Stimulated activated CD8-positive, alpha-beta memory T cell treated with anti-CD3 and anti-CD28 coated beads, Interleukin-12 subunit alpha, Interleukin-12 subunit beta, amount 100 ng/mL, for 24 hours (primary cell): ENCODE data around the gene ANKRD62.
"Not testable (repeated sequence)": the region's sequence is repeated elsewhere in the genome, so short reads cannot be mapped to it uniquely, and the experiment has no call there.

Experiments
- DNase-seq: peaks from one replicate; pipeline ENCODE4 v3.0.0-alpha.2; 2020; ENCODE audit errors: extremely low read depth

ANKRD62 gene

DNA sequence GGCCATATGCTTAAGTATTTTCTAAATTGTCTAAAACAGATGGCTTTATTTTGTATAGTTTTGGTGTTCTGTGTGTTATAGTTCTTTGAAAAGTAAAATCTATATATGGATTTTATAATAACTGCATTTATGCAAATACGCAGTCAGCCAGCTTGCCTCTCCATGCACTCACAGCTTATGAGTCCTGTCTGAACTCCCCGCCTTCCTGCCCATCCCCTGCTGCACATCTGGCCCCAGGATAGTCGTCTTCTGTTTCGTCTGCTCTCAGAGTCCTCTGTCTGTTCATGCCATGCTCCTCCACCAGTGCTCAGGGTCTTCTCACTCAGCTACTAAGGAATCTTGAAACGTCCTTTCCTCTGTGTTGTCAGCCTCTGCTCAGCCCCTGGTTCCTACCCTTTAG is 28.2 kb upstream of the ANKRD62 start:
- no peak for DNase-seq

GRCh38 chr18:12066910-12067511 is 26.6 kb upstream of the ANKRD62 start:
- no peak for DNase-seq

- no peak for DNase-seq
These were observed 26.0 kb upstream of the ANKRD62 start for GRCh38 chr18:12067671-12068070.

DNA sequence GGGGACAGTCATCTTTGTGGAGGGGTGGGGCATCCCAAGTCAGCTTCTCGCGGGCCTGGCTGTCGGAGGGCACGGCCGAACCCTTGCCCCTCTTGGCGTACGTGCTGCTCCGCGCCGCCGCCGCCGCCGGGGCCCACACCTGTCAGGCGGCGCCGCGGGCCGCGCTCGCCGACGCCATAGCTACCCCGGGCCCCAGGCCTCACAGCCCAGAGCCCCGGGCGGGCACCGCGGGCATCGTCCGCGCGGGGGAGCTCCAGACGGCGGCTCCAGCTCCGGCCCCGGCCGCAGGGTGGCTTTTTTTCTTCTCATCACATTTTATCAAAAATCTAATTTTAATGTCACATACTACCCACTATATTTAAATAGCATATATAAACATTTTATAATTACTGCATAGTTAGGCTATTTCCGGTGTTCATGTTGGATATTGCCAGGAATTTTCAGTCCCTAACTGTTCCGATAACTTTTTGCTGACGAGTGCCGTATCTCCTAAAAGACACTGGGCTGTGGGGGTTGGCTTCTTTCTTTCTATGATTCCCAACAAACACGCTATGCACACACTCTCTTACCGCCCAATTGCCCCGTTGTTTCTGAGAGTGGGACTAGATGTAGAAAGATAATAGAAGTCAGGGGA is 25.2 kb upstream of the ANKRD62 start:
- DNase-seq: not testable (repeated sequence)

DNA sequence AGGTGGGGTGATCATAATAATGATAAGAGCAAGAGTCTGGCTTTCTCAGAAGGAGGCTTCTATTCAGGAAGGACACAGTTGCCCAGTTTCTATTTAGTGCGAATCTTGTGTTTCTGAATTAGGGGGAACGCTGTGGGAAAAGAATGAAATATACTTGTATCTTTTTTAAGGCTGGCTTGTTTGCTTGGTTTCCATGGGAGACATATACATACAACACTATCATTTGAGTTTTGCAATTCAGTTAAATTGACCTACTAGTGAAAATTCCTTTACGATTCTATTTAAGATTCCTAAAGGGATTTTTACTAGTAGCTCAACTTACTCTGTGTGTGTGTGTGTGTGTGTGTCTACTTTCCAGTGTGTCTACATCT is 24.7 kb upstream of the ANKRD62 start:
- no peak for DNase-seq

- not testable (repeated sequence) for DNase-seq
These were observed 22.6 kb upstream of the ANKRD62 start for GRCh38 chr18:12071066-12071465.

DNA sequence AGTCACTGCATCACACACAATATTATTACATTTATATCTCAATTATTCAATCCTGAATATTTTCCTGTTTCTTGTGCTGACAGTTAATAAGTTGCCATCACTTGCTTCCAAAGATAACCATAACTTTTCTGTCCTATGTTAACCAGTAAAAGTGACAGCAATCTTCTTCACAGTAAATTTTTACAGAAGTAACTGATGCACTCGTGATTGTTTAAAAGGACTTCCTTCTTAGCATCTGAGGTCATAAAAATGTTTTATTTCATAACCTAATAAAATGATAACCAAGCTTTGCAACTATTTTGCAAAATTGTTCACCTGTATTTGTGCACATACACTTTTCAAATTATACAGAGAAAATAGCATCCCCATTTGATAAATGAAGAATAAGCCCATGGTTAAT is 20.6 kb upstream of the ANKRD62 start:
- DNase-seq: no peak

DNA sequence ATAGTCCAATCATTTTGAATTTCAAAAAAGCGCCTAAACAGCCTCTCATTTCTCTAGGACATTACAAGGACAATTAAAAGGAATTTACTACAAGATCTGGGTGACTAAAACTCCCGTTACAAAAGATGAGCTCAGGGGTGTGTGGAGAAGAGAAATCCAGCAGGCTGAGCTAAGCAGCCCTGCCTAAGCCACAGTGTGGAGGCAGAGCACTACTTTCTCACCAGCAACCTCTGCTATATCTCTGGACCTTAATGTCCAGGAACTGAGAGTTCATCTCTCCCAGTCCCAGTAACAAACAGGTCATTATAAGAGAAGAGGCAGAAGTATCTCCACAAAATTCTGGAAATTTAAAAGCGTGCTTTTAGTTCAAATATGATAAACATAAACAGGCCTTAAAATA is 18.9 kb upstream of the ANKRD62 start:
- DNase-seq: no peak

- no peak for DNase-seq
These were observed 17.1 kb upstream of the ANKRD62 start for GRCh38 chr18:12076424-12077140.

DNA sequence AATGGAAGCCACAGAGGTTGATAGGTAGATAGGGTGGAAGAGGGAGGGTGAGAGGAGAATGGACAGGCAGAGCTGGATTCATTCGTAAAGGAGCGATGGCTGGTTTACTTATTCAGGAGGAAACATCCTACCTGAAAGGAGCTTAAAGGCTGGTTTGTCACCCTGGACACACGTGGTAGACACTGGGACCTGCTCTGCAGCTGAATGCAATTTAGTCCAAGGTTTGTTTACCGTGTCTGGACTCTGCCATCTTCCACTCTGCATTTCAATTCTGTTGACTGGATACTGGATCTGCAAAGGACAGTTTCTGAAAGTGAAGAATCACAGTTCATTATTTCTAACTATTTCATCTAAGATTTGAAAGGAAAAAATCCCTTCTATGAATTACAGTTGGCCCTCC is 15.6 kb upstream of the ANKRD62 start:
- not testable (repeated sequence) for DNase-seq

DNA sequence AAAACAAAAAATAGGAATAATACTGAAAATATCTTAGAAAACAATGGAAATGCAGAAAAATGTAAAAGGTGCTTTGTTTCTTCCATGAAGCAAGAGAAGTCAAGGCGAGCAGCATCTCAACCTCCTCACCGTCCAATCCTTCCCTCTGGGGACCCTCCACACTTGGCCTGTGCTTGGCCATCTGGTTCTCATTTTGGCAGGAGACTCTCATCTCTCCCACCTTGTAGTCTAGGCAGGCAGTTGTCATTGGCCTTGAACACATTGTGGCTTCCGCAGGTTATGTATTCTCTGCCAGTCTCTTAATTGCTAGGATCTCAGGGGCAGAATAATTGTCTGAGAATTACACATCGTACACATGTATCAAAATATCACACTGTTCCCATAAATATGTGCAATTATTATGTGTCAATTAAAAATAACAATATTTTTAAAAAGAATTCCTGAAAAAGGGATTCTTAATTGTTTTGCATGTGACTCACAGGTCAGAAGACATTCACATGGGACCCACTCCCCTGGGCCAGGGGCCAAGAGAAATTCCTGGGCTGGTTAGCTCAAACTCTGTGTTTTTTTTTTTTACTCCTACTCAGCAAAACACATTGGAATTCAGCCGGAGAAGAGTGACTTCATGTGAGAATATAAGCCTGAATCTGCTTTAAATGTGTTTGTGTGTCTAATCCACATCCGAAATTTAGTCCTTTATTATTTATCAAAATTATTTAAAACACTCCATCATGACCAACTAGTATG is 14.0 kb upstream of the ANKRD62 start:
- no peak for DNase-seq

GRCh38 chr18:12085136-12085535 is 8.5 kb upstream of the ANKRD62 start:
- no peak for DNase-seq

GRCh38 chr18:12085786-12086185 is 7.9 kb upstream of the ANKRD62 start:
- DNase-seq: no peak

DNA sequence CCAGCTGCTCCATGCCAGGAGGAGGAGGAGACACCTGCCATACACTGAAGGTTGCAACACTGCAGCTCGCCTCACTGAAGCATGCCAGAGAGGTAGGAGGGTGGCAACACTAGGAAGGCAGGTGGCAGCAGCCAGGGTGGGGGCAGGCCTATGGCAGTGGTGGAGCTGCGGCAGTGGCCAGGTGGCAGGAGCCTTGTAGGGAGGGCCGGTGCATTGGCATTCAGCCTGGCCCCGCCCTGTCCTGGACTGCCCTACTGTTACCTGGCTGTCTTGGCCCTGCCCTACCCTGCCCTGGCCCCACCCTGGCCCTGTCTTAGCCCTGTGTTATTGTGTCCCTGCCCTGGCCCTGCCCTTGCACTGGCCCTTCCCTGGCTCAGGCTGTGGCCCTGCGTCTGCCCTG is 7.4 kb upstream of the ANKRD62 start:
- DNase-seq: no peak

DNA sequence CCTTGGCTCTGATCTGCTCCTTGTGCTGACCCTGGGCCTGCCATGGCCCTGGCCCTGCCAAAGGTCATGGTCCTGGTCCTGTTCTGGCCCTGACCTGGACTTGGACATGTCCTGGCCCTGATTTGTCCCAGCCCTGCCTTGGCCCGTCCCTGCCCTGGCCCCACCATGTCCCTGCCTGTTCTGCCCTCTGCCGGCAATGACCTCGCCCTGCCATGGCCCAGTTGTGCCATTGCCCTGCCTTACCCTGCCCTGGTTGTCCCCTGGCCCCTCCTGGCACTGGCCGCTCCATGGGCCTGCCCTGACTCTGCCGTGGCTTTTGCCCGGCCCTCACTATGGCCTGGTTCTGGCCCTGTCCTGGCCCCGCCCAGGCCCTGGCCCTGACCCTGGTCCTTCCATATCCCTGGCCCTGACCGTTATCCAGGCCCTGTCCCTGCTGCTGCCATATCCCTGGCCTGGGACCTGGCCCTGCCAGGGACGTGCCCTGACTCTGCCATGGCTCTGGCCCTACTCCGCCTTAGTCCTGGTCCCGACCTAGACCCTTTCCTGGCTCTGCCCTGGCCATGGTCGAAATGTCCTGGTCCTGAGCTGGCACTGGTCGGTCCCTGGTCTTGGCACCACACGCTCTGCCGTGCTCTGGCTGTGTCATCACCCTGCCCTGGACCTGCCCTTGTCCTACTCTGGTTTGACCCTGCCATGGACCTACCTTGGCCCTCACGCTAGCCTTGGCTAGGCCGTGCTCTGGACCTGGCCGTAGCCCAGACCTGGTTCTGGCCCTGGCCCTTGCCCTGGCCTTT is 6.8 kb upstream of the ANKRD62 start:
- DNase-seq: no peak

DNA sequence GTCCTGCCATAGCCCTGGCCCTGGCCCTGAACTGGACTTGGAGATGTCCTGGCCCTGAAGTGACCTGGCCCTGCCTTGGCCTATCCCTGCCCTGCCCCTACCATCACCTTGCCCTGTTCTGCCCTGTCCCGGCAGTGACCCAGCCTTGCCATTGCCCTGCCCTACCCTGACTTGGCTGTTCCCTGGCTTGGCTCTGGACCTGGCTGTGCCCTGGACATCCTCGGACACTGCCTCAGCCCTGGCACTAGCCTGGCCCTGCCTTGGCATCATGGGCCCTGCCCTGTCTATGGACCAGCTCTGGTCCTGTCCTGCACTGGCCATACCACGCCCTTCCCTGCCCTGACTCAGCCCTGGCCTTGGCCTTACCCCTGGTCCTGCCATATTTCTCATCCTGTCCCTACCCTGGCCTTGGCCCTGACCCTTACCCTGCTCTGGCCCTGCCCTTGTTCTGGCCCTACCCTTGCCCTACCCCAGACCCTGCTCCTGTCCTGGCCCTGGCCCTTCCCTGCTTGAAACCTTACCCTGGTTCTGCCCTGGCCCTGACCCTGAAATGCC is 6.1 kb upstream of the ANKRD62 start:
- DNase-seq: no peak

DNA sequence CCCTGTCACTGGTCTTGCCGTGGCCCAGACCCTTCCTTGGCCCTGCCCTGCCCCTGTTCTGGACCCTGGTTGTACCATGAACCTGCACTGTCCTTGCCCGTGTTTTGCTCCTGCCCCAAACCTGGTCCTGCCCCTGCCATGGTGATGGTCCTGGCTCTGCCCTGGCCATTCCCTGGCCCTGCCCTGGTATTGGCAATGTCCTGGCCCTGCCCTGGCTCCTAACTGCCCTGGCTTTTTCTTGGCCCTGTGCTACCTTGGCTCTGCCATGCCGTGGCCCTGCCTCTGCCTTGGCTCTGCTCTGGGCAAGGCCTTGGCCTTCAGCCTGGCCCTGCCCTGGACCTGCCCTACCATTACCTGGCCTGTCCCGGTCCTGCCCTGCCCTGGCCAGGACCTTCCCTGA is 5.5 kb upstream of the ANKRD62 start:
- no peak for DNase-seq

GRCh38 chr18:12088731-12089375 is 4.8 kb upstream of the ANKRD62 start:
- no peak for DNase-seq

GRCh38 chr18:12091538-12092141 is 2.0 kb upstream of the ANKRD62 start:
- no peak for DNase-seq

- DNase-seq: no peak
These were observed 1.0 kb upstream of the ANKRD62 start for GRCh38 chr18:12092398-12093229.
